Stimulated activated naive CD8-positive, alpha-beta T cell treated with anti-CD3 and anti-CD28 coated beads, Interleukin-15, Interleukin-2, amounts not matched to agents 100 U/mL and 50 U/mL, for 24 hours (primary cell): Measurements from ENCODE around the gene ZNF485.
"Not testable (repeated sequence)": the region's sequence is repeated elsewhere in the genome, so short reads cannot be mapped to it uniquely, and the experiment has no call there.

ENCODE experiments used
- ATAC-seq: fragments of 150-1000 bp; cut with Tn5 transposase; one replicate; pipeline ENCODE4 v1.10.0; 2021
- DNase-seq: peaks from one replicate; pipeline ENCODE4 v3.0.0; 2021

ZNF485 gene

GRCh38 chr10:43606323-43607198, at the start of gene ZNF485:
ZNF485 (plus strand) TSS chr10:43606438; CDS start chr10:43607051, 613 bp downstream.
- ATAC-seq, result peak; percentile 92
- DNase-seq, result peak; percentile 80

- ATAC-seq, result no peak
- DNase-seq, result no peak
These were observed 49.0 kb upstream of the ZNF485 start for GRCh38 chr10:43557214-43557613.

GRCh38 chr10:43569681-43570080, 36.6 kb upstream of the ZNF485 start:
- DNase-seq (no peak), ATAC-seq (no peak)

- no peak for ATAC-seq
- no peak for DNase-seq
These were observed 35.3 kb upstream of the ZNF485 start for GRCh38 chr10:43570971-43571370.

GRCh38 chr10:43573250-43574000, 32.8 kb upstream of the ZNF485 start:
- no peak for ATAC-seq
- peak; percentile 22 for DNase-seq

GRCh38 chr10:43574001-43574892, 32.0 kb upstream of the ZNF485 start, which contains the start of gene ZNF239:
ZNF239 (minus strand) TSS chr10:43574616; CDS start chr10:43558079, 16,537 bp downstream.
- peak; percentile 97 for ATAC-seq
- DNase-seq, result peak; percentile 88

GRCh38 chr10:43574906-43575305, 31.3 kb upstream of the ZNF485 start:
- no peak for DNase-seq

GRCh38 chr10:43576062-43576461, 30.2 kb upstream of the ZNF485 start:
- DNase-seq (no peak), ATAC-seq (no peak)

More at GRCh38 chr10:43574906-43575305, 31.3 kb upstream of the ZNF485 start:
- no peak for ATAC-seq

GRCh38 chr10:43576580-43576979, 29.7 kb upstream of the ZNF485 start:
- ATAC-seq, result no peak

GRCh38 chr10:43584051-43584450, 22.2 kb upstream of the ZNF485 start:
- ATAC-seq (no peak), DNase-seq (no peak)

More at GRCh38 chr10:43576580-43576979, 29.7 kb upstream of the ZNF485 start:
- DNase-seq, result no peak

GRCh38 chr10:43585046-43585445, 21.2 kb upstream of the ZNF485 start:
- DNase-seq (no peak), ATAC-seq (no peak)

- ATAC-seq (no peak), DNase-seq (no peak)
These were observed 20.1 kb upstream of the ZNF485 start for GRCh38 chr10:43585981-43586729.

- ATAC-seq, DNase-seq: not testable (repeated sequence)
These were observed 19.5 kb upstream of the ZNF485 start for GRCh38 chr10:43586730-43587115.

- ATAC-seq, result no peak
- DNase-seq, result no peak
These were observed 14.8 kb upstream of the ZNF485 start for GRCh38 chr10:43591303-43591904.

GRCh38 chr10:43594944-43595589, 11.2 kb upstream of the ZNF485 start:
- ATAC-seq (peak; percentile 88), DNase-seq (peak; percentile 42)

GRCh38 chr10:43595739-43596298, 10.4 kb upstream of the ZNF485 start:
- DNase-seq (peak; percentile 33), ATAC-seq (peak; percentile 83)

GRCh38 chr10:43596546-43596945, 9.7 kb upstream of the ZNF485 start:
- ATAC-seq (no peak), DNase-seq (no peak)

- DNase-seq, result no peak
- ATAC-seq, result no peak
These were observed 7.8 kb upstream of the ZNF485 start for GRCh38 chr10:43598446-43598845.

GRCh38 chr10:43599333-43599732, 6.9 kb upstream of the ZNF485 start:
- ATAC-seq, result no peak
- no peak for DNase-seq

- not testable (repeated sequence) for DNase-seq, ATAC-seq
These were observed 4.7 kb upstream of the ZNF485 start for GRCh38 chr10:43601576-43601975.
